DOHH2 (cell line): ENCODE results near the gene CDC25B.
A peak's percentile ranks its signal among the peaks of the same experiment; 100 is the strongest.

Experiments used
- H3F3A ChIP-seq: fragments of 200-600 bp; sonication (generic), shearing (Covaris generic); 2 replicates; pipeline ENCODE4 v1.6.0; 2016; ENCODE audit warnings: antibody characterized with exemption, mild to moderate bottlenecking; ENCODE audit not compliant: control insufficient read depth, insufficient read depth
- H3K27ac ChIP-seq: fragments of 200-600 bp; sonication (generic); 2 replicates; pipeline ENCODE4 v1.5.1; 2014; ENCODE audit warnings: low read depth, mild to moderate bottlenecking, low read length, moderate library complexity
- H3K27me3 ChIP-seq: fragments of 200-600 bp; sonication (generic); 2 replicates; pipeline ENCODE4 v1.6.1; 2014; ENCODE audit warnings: mild to moderate bottlenecking, low read length, mixed read lengths; ENCODE audit not compliant: control insufficient read depth
- H3K36me3 ChIP-seq: fragments of 200-600 bp; sonication (generic); 2 replicates; pipeline ENCODE4 v1.6.1; 2014; ENCODE audit warnings: mild to moderate bottlenecking, low read length, moderate library complexity, mixed read lengths; ENCODE audit not compliant: control insufficient read depth
- H3K4me1 ChIP-seq: fragments of 200-600 bp; sonication (generic); 2 replicates; pipeline ENCODE4 v1.6.1; 2014; ENCODE audit warnings: mild to moderate bottlenecking, low read length, mixed read lengths; ENCODE audit not compliant: control insufficient read depth
- H3K4me2 ChIP-seq: fragments of 200-600 bp; sonication (generic); 2 replicates; pipeline ENCODE4 v1.6.0; 2014; ENCODE audit warnings: mild to moderate bottlenecking, low read length, moderate library complexity
- H3K4me3 ChIP-seq: fragments of 200-600 bp; sonication (generic); 2 replicates; pipeline ENCODE4 v1.5.1; 2014; ENCODE audit warnings: mild to moderate bottlenecking, low read length, mixed read lengths
- H3K79me2 ChIP-seq: fragments of 200-600 bp; sonication (generic); 2 replicates; pipeline ENCODE4 v1.6.1; 2014; ENCODE audit warnings: mild to moderate bottlenecking, low read length, mixed read lengths; ENCODE audit not compliant: control insufficient read depth
- H3K9me2 ChIP-seq: fragments of 200-600 bp; sonication (generic); replicated peaks from 2 replicates; pipeline ENCODE4 v1.6.1; 2014; ENCODE audit warnings: mild to moderate bottlenecking, low read length, mixed read lengths; ENCODE audit not compliant: control insufficient read depth
- H3K9me3 ChIP-seq: fragments of 200-600 bp; sonication (generic); 2 replicates; pipeline ENCODE4 v1.6.1; 2014; ENCODE audit warnings: antibody characterized with exemption, low read length, mixed read lengths; ENCODE audit not compliant: control insufficient read depth, insufficient read depth
- H4K20me1 ChIP-seq: fragments of 200-600 bp; sonication (generic); 2 replicates; pipeline ENCODE4 v1.6.0; 2014; ENCODE audit warnings: low read depth, mild to moderate bottlenecking, antibody characterized with exemption, low read length, moderate library complexity; ENCODE audit not compliant: control insufficient read depth, insufficient read depth
- EZH2phosphoT487 ChIP-seq: fragments of 200-600 bp; sonication (generic); IDR thresholded peaks from 2 replicates; pipeline ENCODE4 v1.6.1; 2017; ENCODE audit warnings: borderline replicate concordance, mild to moderate bottlenecking, antibody characterized with exemption, low read length, moderate library complexity, mixed read lengths
- TF ChIP-seq, protein P1 (sequence below): fragments of 200-600 bp; sonication (generic); IDR thresholded peaks from one replicate; pipeline ENCODE4 v1.5.1; 2014; ENCODE audit warnings: antibody characterized with exemption, mild to moderate bottlenecking, low read depth, low read length; ENCODE audit not compliant: poor library complexity, severe bottlenecking

The CDC25B gene

GRCh38 chr20:3785240-3786125 lies 10.6 kb upstream of the CDC25B start:
- peaks cover 53% of the 10 kb centered on the region for H3K4me1 ChIP-seq
- H3K9me3 ChIP-seq, result no peaks in the 10 kb centered on the region
- TF ChIP-seq, protein P1, sequence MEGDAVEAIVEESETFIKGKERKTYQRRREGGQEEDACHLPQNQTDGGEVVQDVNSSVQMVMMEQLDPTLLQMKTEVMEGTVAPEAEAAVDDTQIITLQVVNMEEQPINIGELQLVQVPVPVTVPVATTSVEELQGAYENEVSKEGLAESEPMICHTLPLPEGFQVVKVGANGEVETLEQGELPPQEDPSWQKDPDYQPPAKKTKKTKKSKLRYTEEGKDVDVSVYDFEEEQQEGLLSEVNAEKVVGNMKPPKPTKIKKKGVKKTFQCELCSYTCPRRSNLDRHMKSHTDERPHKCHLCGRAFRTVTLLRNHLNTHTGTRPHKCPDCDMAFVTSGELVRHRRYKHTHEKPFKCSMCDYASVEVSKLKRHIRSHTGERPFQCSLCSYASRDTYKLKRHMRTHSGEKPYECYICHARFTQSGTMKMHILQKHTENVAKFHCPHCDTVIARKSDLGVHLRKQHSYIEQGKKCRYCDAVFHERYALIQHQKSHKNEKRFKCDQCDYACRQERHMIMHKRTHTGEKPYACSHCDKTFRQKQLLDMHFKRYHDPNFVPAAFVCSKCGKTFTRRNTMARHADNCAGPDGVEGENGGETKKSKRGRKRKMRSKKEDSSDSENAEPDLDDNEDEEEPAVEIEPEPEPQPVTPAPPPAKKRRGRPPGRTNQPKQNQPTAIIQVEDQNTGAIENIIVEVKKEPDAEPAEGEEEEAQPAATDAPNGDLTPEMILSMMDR, result no peak
- peak overlapping the region; percentile 88 for H3K4me3 ChIP-seq
- H3K4me2 ChIP-seq, result peak overlapping the region; percentile 91
- H3K27me3 ChIP-seq, result no peaks in the 10 kb centered on the region
- H3F3A ChIP-seq, result peaks cover 7% of the 10 kb centered on the region; the same call in 1 of the 2 replicates
- H3K79me2 ChIP-seq, result peaks cover 40% of the 10 kb centered on the region
- peaks cover 21% of the 10 kb centered on the region for H3K36me3 ChIP-seq
- H4K20me1 ChIP-seq, result peaks cover 9% of the 10 kb centered on the region; the same call in 1 of the 2 replicates
- H3K9me2 ChIP-seq, result no peaks in the 10 kb centered on the region
- no peak overlapping the region for H3K27ac ChIP-seq

GRCh38 chr20:3786126-3786484 lies 10.0 kb upstream of the CDC25B start:
- H3K9me3 ChIP-seq, result no peaks in the 10 kb centered on the region
- H4K20me1 ChIP-seq, result peaks cover 9% of the 10 kb centered on the region; the same call in 1 of the 2 replicates
- peaks cover 10% of the 10 kb centered on the region for H3F3A ChIP-seq
- TF ChIP-seq EZH2phosphoT487, result no peak
- TF ChIP-seq, protein P1, result no peak
- peak overlapping the region; percentile 91 for H3K4me2 ChIP-seq
- no peak overlapping the region for H3K27ac ChIP-seq
- peaks cover 40% of the 10 kb centered on the region for H3K79me2 ChIP-seq
- peaks cover 21% of the 10 kb centered on the region for H3K36me3 ChIP-seq
- no peaks in the 10 kb centered on the region for H3K27me3 ChIP-seq
- H3K9me2 ChIP-seq, result no peaks in the 10 kb centered on the region
- H3K4me1 ChIP-seq, result peaks cover 47% of the 10 kb centered on the region
- H3K4me3 ChIP-seq, result peak overlapping the region; percentile 88

DNA sequence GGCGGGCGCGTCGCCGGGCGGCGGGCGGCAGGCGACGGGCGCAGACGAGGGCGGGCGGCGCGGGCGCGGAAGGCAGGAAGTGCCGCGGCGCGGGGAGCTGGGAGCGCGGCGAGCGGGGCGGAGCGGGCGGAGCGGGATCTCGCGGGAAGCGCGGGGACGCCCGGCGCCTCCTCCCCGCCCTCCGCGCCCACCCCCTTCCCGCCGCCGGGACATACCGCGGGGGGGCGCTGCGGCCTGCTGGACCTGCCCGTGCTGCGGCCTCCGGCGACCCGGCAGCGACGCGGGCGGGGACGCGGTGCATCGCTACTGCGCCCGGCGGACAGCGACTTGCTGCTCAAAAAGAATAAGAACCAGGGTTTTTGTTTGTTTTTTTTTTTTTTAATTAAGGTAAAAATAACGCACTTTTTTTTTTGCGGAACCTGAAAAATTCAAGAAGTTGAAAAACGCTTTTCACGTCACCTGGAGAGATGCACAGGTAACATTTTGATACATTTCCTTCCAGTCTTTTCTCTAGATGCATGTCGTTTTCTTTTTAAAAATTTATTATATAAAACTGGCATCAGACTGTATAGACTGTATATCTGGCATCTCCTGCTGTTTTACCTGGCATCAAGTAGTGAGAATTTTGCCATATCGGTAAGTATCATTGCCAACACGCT lies 9.3 kb upstream of the CDC25B start, which contains the start of gene CENPB:
CENPB (minus strand) TSS at position 76 of the 659 bp plus-strand sequence. CDS start 257 bp downstream, outside the sequence.
- TF ChIP-seq, protein P1, result peak; percentile 59
- no peak for TF ChIP-seq EZH2phosphoT487
- Histone ChIP-seq H3F3A (peaks cover 10% of the 10 kb centered on the region), H3K79me2 (peaks cover 40% of the 10 kb centered on the region), H3K4me2 (peak within 1 kb of the TSS; percentile 97), H3K4me1 (peaks cover 41% of the 10 kb centered on the region), H3K27ac (no peak within 1 kb of the TSS), H3K9me3 (no peaks in the 10 kb centered on the region), H3K4me3 (peak within 1 kb of the TSS; percentile 88), H4K20me1 (peaks cover 9% of the 10 kb centered on the region; the same call in 1 of the 2 replicates), H3K36me3 (peaks cover 21% of the 10 kb centered on the region), H3K27me3 (no peaks in the 10 kb centered on the region), H3K9me2 (no peaks in the 10 kb centered on the region)
